RPMI7951 (cell line): ENCODE data around the gene RPLP1. TPM values are rescaled to one million over a fixed set of nuclear protein-coding genes. Genes with fewer than 3 reads are reported as not detected.

Experiments used
- DNase-seq: peaks from one replicate; pipeline ENCODE4 v3.0.0-alpha.2; 2012; ENCODE audit warnings: low read depth
- total RNA-seq: library from RNA; depleted of rRNA; stranded (reverse); fragments of >200 nt; shearing (Covaris generic); gene quantifications from 2 replicates; pipeline ENCODE4 v1.2.3, GENCODE V29; 2014; rRNA removed

RPLP1 gene
- total RNA-seq, 1 experiment from 2014 or later, result 269 TPM

GRCh38 chr15:69496001-69496400 is 43.4 kb downstream of the RPLP1 start:
- no peak for DNase-seq

- DNase-seq, result no peak
These were observed 44.5 kb downstream of the RPLP1 start for GRCh38 chr15:69497076-69497475.

- DNase-seq, result no peak
These were observed 45.0 kb downstream of the RPLP1 start for GRCh38 chr15:69497667-69498066.

- no peak for DNase-seq
These were observed 45.7 kb downstream of the RPLP1 start for GRCh38 chr15:69498282-69498681.

GRCh38 chr15:69498987-69499386 is 46.4 kb downstream of the RPLP1 start:
- no peak for DNase-seq

GRCh38 chr15:69499521-69500211 is 47.0 kb downstream of the RPLP1 start:
- no peak for DNase-seq

GRCh38 chr15:69500339-69500738 is 47.7 kb downstream of the RPLP1 start:
- DNase-seq, result no peak

GRCh38 chr15:69501456-69501855 is 48.8 kb downstream of the RPLP1 start:
- DNase-seq, result no peak

GRCh38 chr15:69502470-69503045 is 49.9 kb downstream of the RPLP1 start:
- no peak for DNase-seq

GRCh38 chr15:69504352-69505040 is 51.9 kb downstream of the RPLP1 start:
- DNase-seq, result peak; percentile 37

Other genes starting within 250 kb of the RPLP1 start
- 3.3 and 3.5 TPM in 2 replicates for gene PAQR5, start 153.9 kb upstream of the RPLP1 start, total RNA-seq
- gene KIF23, start 38.5 kb upstream of the RPLP1 start, total RNA-seq, result 134 and 151 TPM in 2 replicates